ENCODE measurements around the gene MBTPS1. TPM values are rescaled to one million over a fixed set of nuclear protein-coding genes. Genes with fewer than 3 reads are reported as not detected.

MBTPS1 gene
- total RNA-seq, 1 experiment from 2014 or later = 46.9 TPM

GRCh38 chr16:84065536-84066132 lies 51.1 kb downstream of the MBTPS1 start:
- H3K36me3 Mint-ChIP-seq = peaks cover 46% of the 10 kb centered on the region

GRCh38 chr16:84063980-84064379 lies 52.8 kb downstream of the MBTPS1 start:
- H3K4me1 Mint-ChIP-seq = peaks cover 9% of the 10 kb centered on the region
- no peaks in the 10 kb centered on the region for H3K9me3 Mint-ChIP-seq
- CTCF ChIA-PET = interaction anchor here (2.2 to 4.5 kb wide), 2 partner anchors 108 to 110 kb away, joined by 25 to 26 read pairs; partner anchors contain the start of gene OSGIN1
- TF ChIP-seq E2F1 (CRISPR knock-in tag; IDR thresholded peaks at IDR 0.05) (no peak), FOXJ3 (CRISPR knock-in tag; IDR thresholded peaks at IDR 0.05; ENCODE audit: borderline replicate concordance) (no peak), ZNF423 (CRISPR knock-in tag; IDR thresholded peaks at IDR 0.05) (no peak), SP1 (CRISPR knock-in tag; conservative IDR thresholded peaks at IDR 0.05) (no peak), PRRX2 (CRISPR knock-in tag; IDR thresholded peaks at IDR 0.05) (no peak), TEAD4 (CRISPR knock-in tag; IDR thresholded peaks at IDR 0.05) (no peak), ZNF138 (CRISPR knock-in tag; conservative IDR thresholded peaks at IDR 0.05) (no peak), IRF2 (CRISPR knock-in tag; IDR thresholded peaks at IDR 0.05; ENCODE audit: borderline replicate concordance, low read depth) (no peak), RELA (CRISPR knock-in tag; IDR thresholded peaks at IDR 0.05; ENCODE audit: borderline replicate concordance) (no peak), SMAD4 (CRISPR knock-in tag; IDR thresholded peaks at IDR 0.05) (no peak), AFF4 (CRISPR knock-in tag; IDR thresholded peaks at IDR 0.05; ENCODE audit: borderline replicate concordance) (no peak), OVOL2 (CRISPR knock-in tag; IDR thresholded peaks at IDR 0.05; ENCODE audit: borderline replicate concordance) (no peak), HMGA2 (CRISPR knock-in tag; IDR thresholded peaks at IDR 0.05) (no peak)
- no peak for ATAC-seq
- no peak overlapping the region for H3K4me3 Mint-ChIP-seq
- no peak overlapping the region for H3K27ac Mint-ChIP-seq
- peaks cover 47% of the 10 kb centered on the region for H3K36me3 Mint-ChIP-seq
- POLR2A ChIA-PET = no interaction called here
- no peaks in the 10 kb centered on the region for H3K27me3 Mint-ChIP-seq (ENCODE audit: low read depth)
- DNase-seq (ENCODE audit: low spot score) = no peak

More at GRCh38 chr16:84065536-84066132, 51.1 kb downstream of the MBTPS1 start:
- POLR2A ChIA-PET = no interaction called here
- ATAC-seq (peak; percentile 48), DNase-seq (ENCODE audit: low spot score) (peak; percentile 68)
- Mint-ChIP-seq H3K27me3 (ENCODE audit: low read depth) (no peaks in the 10 kb centered on the region), H3K4me1 (peaks cover 9% of the 10 kb centered on the region), H3K4me3 (no peak overlapping the region), H3K9me3 (no peaks in the 10 kb centered on the region), H3K27ac (no peak overlapping the region)
- TF ChIP-seq FOXK1 (CRISPR knock-in tag; IDR thresholded peaks at IDR 0.05) (no peak), CTCF (IDR thresholded peaks at IDR 0.05) (peak; percentile 42; the same call in 1 of the 2 replicates), HMGA2 (CRISPR knock-in tag; IDR thresholded peaks at IDR 0.05) (no peak)
- TF ChIP-seq, protein P1, sequence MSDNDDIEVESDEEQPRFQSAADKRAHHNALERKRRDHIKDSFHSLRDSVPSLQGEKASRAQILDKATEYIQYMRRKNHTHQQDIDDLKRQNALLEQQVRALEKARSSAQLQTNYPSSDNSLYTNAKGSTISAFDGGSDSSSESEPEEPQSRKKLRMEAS (CRISPR knock-in tag; IDR thresholded peaks at IDR 0.05) = no peak
- CTCF ChIA-PET = interaction anchor here (0.6 to 4.5 kb wide), 22 partner anchors 12 to 142 kb away, joined by 3 to 42 read pairs (median 4); partner anchors contain the start of genes NECAB2, OSGIN1, SLC38A8 and TAF1C
